Uterus (tissue), 2 donors: ENCODE measurements around the gene STKLD1.
"Not testable (repeated sequence)": the region's sequence is repeated elsewhere in the genome, so short reads cannot be mapped to it uniquely, and the experiment has no call there.

Experiments used
- CTCF ChIP-seq, 4 experiments: fragments of 200-600 bp in 2 of 4; fragments of 450-650 bp in 2 of 4; sonication (generic) in 2 of 4; IDR thresholded peaks; one replicate each; pipeline ENCODE4 v1.5.1; 2016 to 2019; ENCODE audit warnings: antibody characterized with exemption in 4 of 4, mild to moderate bottlenecking in 2 of 4, moderate library complexity in 1 of 4
- POLR2A ChIP-seq, 2 donors: fragments of 450-650 bp; IDR thresholded peaks; one replicate each; pipeline ENCODE4 v1.6.1; 2016; ENCODE audit warnings: antibody characterized with exemption in 2 of 2, mild to moderate bottlenecking in 1 of 2, moderate library complexity in 1 of 2

- not testable (repeated sequence) for TF ChIP-seq CTCF, POLR2A (IDR thresholded peaks at IDR 0.05)
Measured at GRCh38 chr9:133377280-133377679, 1.1 kb downstream of the STKLD1 start.
